SU-DHL-6 (cell line): ENCODE data around the gene RGS6.

Experiments used
- CTCF ChIP-seq: fragments of 200-600 bp; sonication (generic); IDR thresholded peaks from one replicate; pipeline ENCODE4 v1.5.1; 2017; ENCODE audit warnings: antibody characterized with exemption, mild to moderate bottlenecking, low read length, moderate library complexity; ENCODE audit not compliant: insufficient read depth, poor library complexity, severe bottlenecking
- EZH2phosphoT487 ChIP-seq: fragments of 200-600 bp; sonication (generic), shearing (Covaris generic); conservative IDR thresholded peaks from 2 replicates; pipeline ENCODE4 v1.6.1; 2018; ENCODE audit warnings: mild to moderate bottlenecking, antibody characterized with exemption, low read length, moderate library complexity, mixed read lengths

GRCh38 chr14:71923513-71923912 is 8.7 kb upstream of the RGS6 start:
- TF ChIP-seq CTCF (no peak), EZH2phosphoT487 (no peak)
